ENCODE results near the gene ELMO1.

The ELMO1 gene

GRCh38 chr7:37031571-37032257, 416.9 kb downstream of the ELMO1 start:
- TF ChIP-seq ZFX (IDR thresholded peaks at IDR 0.05; ENCODE audit: borderline replicate concordance) = no peak
- TF ChIP-seq, protein P1, sequence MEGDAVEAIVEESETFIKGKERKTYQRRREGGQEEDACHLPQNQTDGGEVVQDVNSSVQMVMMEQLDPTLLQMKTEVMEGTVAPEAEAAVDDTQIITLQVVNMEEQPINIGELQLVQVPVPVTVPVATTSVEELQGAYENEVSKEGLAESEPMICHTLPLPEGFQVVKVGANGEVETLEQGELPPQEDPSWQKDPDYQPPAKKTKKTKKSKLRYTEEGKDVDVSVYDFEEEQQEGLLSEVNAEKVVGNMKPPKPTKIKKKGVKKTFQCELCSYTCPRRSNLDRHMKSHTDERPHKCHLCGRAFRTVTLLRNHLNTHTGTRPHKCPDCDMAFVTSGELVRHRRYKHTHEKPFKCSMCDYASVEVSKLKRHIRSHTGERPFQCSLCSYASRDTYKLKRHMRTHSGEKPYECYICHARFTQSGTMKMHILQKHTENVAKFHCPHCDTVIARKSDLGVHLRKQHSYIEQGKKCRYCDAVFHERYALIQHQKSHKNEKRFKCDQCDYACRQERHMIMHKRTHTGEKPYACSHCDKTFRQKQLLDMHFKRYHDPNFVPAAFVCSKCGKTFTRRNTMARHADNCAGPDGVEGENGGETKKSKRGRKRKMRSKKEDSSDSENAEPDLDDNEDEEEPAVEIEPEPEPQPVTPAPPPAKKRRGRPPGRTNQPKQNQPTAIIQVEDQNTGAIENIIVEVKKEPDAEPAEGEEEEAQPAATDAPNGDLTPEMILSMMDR (IDR thresholded peaks at IDR 0.05) = no peak
- peak overlapping the region; percentile 67 for H3K27ac ChIP-seq

GRCh38 chr7:37028909-37029440, 419.7 kb downstream of the ELMO1 start:
- no peak overlapping the region for H3K27ac ChIP-seq
- TF ChIP-seq, protein P1 (IDR thresholded peaks at IDR 0.05) = no peak
- TF ChIP-seq ZFX (IDR thresholded peaks at IDR 0.05; ENCODE audit: borderline replicate concordance) = no peak

DNA sequence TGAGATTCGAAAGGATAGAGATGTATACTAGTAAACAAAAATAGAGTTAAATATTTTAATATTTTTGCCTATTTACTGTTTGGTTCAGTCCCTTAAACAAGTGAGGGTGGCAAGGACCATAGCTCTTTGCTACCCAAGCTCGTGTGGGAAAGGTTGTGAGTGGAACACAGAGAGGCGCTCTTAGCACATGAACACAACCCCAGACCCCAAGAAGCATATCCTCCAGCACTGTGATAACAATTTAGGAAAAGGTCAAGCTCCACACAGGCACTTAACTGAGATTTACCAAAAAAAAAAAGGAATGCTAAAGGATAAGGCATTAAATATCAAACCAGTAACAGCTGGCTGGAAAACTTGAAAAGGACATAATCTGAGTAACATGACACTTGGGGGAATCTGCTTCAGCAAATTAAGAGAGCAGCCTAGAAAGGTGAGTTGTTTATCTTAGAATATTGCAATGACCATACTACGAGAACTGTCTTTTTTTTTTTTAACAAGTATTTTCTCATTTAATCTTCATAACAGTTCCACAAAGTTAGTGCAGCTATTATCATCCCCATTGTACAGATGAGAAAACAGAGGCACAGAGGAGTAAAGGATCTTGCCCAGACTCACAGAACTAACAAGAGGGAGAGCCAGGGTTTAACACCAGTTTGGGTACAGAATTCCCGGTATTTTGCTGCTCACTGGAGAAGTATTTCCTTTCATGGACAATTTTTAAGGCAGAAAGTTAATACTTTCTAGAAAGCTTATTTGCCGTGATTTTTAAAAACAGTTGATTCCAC, 420.9 kb downstream of the ELMO1 start:
- TF ChIP-seq, protein P1 (IDR thresholded peaks at IDR 0.05) = no peak
- TF ChIP-seq ZFX (IDR thresholded peaks at IDR 0.05; ENCODE audit: borderline replicate concordance) = no peak
- no peak overlapping the region for H3K27ac ChIP-seq

- no peak for TF ChIP-seq ZFX (IDR thresholded peaks at IDR 0.05; ENCODE audit: borderline replicate concordance)
- TF ChIP-seq, protein P1 (IDR thresholded peaks at IDR 0.05) = no peak
- no peak overlapping the region for H3K27ac ChIP-seq
These were observed 421.6 kb downstream of the ELMO1 start for GRCh38 chr7:37027104-37027503.

GRCh38 chr7:37018954-37019353, 429.7 kb downstream of the ELMO1 start:
- no peak overlapping the region for H3K27ac ChIP-seq

GRCh38 chr7:37016064-37016878, 432.4 kb downstream of the ELMO1 start:
- H3K27ac ChIP-seq = peak overlapping the region; percentile 62
- TF ChIP-seq, protein P1 (IDR thresholded peaks at IDR 0.05) = no peak
- no peak for TF ChIP-seq ZFX (IDR thresholded peaks at IDR 0.05; ENCODE audit: borderline replicate concordance)

More at GRCh38 chr7:37018954-37019353, 429.7 kb downstream of the ELMO1 start:
- TF ChIP-seq ZFX (IDR thresholded peaks at IDR 0.05; ENCODE audit: borderline replicate concordance) = no peak
- TF ChIP-seq, protein P1 (IDR thresholded peaks at IDR 0.05) = no peak

Data from 22Rv1 (cell line).